Measurements from ENCODE around the gene KRTAP10-8.
A peak's percentile ranks its signal among the peaks of the same experiment; 100 is the strongest.
"Not testable (repeated sequence)": the region's sequence is repeated elsewhere in the genome, so short reads cannot be mapped to it uniquely, and the experiment has no call there.

Gene KRTAP10-8

DNA sequence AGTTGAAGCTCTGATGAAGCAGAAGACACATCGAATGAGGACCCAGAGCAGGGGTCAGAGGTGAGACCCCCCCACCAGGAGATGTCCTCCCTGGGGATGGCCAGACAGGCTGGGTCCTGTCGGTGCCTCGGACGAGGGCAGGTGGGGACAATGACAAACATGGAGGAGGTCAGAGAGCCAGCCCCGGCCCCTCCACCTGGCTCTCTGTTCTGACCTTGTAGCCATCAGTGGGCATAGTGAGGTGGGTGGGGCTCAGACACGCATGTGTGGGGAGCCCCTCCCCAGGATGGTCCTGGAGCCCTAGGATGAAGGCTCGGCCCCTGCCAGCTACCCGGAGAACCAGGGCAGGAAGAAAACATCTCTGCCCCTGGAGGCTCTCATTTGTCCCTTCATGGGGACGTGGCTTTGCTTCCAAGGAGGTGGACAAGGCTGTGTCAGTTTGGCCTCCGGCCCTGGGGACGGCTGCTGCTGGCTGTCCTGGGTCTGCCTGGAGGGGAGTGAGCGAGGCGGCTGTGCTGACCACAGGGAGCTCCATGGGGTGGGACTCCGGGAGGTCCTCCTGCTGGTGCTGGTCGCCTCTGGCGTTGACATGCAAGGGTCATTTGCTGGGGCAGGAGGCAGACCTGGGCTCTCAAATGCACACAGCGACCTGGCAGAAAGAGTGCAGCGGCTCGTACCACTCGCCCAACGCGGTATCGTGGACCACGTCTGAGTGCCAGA is 22.1 kb upstream of the KRTAP10-8 start:
- Mint-ChIP-seq H3K27me3 (peaks cover 17% of the 10 kb centered on the region), H3K36me3 (ENCODE audit: low read depth) (no peaks in the 10 kb centered on the region), H3K27ac (no peak overlapping the region), H3K4me3 (no peak overlapping the region), H3K9me3 (no peaks in the 10 kb centered on the region), H3K4me1 (ENCODE audit: low read depth) (no peaks in the 10 kb centered on the region)
- no peak for DNase-seq

DNA sequence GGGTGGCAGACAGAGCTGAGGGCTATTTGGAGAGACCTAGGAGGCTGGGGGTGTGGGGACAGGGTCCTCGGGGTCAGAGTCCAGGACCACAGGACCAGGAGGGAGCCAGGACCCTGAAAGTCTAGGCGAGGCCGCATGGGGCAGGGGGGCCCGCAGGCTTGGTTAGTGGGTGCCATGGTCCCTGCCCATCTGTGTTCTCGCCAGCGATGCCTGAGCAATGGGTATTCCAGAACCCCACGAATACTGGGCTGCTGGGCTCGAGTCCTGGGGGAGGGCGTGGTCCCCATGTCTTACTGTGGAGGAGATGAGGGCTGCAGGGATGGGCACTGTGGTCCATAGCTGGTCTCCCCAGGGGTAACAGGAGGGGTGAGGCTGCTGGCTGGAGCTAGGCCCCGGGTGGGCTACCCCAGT is 21.6 kb upstream of the KRTAP10-8 start:
- peaks cover 14% of the 10 kb centered on the region for H3K27me3 Mint-ChIP-seq
- no peak overlapping the region for H3K4me3 Mint-ChIP-seq
- H3K36me3 Mint-ChIP-seq (ENCODE audit: low read depth): no peaks in the 10 kb centered on the region
- H3K9me3 Mint-ChIP-seq: no peaks in the 10 kb centered on the region
- no peak for DNase-seq
- no peak overlapping the region for H3K27ac Mint-ChIP-seq
- no peaks in the 10 kb centered on the region for H3K4me1 Mint-ChIP-seq (ENCODE audit: low read depth)

DNA sequence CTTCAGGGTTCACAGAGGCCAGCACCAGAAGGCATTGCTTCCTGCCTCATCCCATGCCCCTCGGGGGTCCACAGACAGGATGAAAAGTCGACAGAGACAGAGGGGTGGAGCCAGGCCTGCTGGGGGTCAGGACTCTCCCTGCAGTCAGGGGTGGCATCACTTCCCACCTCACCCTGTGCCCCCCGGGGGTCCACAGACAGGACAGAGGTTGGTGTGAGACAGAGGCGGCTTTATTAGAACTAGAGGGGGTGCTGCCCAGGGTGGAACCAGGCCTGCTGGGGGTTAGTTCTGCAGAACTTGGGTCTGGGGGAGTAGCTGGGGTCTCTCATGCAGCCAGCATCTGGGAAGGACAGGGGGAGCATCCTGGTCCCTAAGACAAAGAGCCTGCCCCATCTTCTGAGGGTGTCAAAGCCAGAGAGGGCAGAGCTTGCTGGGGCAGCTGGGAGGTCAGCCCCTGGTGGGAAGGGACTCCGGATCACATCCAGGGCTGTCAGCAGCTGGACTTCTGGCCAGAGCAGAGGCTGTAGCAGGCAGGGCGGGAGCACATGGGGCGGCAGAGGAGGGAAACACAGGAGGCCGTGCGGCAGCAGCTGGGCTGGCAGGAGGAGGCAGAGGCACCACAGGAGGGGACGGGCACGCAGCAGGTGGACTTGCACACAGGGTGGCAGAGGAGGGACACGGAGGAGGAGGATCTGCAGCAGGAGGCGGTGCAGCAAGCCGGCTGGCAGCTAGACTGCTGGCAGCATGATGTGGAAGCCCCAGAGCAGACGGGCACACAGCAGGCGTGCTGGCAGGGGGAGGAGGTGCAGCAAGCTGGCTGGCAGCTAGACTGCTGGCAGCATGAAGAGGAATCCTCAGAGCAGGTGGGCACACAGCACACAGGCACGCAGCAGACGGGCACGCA is 20.7 kb upstream of the KRTAP10-8 start:
- H3K36me3 Mint-ChIP-seq (ENCODE audit: low read depth); H3K27ac Mint-ChIP-seq; H3K9me3 Mint-ChIP-seq; H3K4me3 Mint-ChIP-seq; DNase-seq; H3K4me1 Mint-ChIP-seq (ENCODE audit: low read depth): not testable (repeated sequence)
- H3K27me3 Mint-ChIP-seq: peaks cover 10% of the 10 kb centered on the region

DNA sequence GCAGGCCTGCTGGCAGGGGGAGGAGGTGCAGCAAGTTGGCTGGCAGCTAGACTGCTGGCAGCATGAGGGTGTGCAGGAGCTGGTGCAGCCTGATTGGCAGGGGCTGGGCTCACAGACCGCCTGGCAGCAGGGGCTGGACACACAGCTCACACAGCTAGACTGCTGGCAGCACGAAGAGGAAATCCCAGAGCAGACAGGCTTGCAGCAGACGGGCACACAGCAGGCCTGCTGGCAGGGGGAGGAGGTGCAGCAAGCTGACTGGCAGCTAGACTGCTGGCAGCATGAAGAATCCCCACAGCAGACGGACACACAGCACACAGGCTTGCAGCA is 20.1 kb upstream of the KRTAP10-8 start:
- DNase-seq: peak; percentile 23
- not testable (repeated sequence) for H3K4me3 Mint-ChIP-seq; H3K27me3 Mint-ChIP-seq; H3K4me1 Mint-ChIP-seq (ENCODE audit: low read depth); H3K9me3 Mint-ChIP-seq; H3K27ac Mint-ChIP-seq; H3K36me3 Mint-ChIP-seq (ENCODE audit: low read depth)

DNA sequence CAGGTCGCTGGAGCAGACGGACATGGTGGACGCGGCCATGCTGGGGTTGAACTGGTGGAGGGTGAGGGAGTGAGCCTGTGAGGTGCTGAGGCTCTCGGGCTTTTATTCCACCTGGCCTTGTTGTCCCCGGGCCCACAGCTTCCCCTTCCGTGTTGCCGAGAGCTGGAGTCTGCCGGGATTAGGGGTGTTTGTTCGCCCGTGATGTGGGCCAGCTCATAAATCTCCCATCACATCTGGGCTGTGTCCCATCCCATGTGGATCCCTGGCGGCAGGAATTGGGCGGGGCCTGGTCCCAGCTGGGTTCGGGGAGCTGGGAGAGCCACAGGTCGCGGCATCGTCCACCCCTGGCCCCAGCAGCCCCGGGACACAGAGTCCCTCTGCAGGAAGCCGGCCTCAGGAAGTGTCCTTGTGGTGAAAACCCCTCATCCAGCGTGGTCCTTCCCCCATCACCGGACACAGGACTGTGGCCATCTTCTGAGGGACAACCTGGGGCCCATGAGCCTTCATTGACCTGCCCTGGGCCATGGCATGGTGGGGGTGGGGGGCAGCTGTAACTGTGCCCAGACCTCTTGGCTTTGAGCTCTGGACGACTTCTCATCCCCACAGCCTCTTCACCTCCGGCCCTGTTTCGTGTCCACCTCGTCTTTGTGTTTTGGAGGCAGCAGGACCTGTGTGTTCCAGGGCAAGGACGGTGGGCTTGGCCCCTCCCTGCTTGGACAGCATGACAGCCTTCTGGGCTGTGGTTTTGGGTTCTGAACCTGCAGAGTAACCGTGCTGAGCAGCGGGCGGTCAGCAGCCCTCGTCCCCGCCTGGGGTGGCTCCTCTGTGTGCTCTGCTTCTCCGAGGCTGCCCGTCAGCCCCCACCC is 19.2 kb upstream of the KRTAP10-8 start, which contains the start of gene KRTAP10-6:
Gene KRTAP10-6, minus strand, starts transcription at position 60 of the 866 bp plus-strand sequence. Its CDS starts 21 bp downstream, at position 39.
- no peak within 1 kb of the TSS for H3K27ac Mint-ChIP-seq
- H3K36me3 Mint-ChIP-seq (ENCODE audit: low read depth): no peaks in the 10 kb centered on the region
- H3K9me3 Mint-ChIP-seq: no peaks in the 10 kb centered on the region
- peaks cover 4% of the 10 kb centered on the region for H3K27me3 Mint-ChIP-seq
- H3K4me3 Mint-ChIP-seq: no peak within 1 kb of the TSS
- peak; percentile 14 for DNase-seq
- H3K4me1 Mint-ChIP-seq (ENCODE audit: low read depth): no peaks in the 10 kb centered on the region

DNA sequence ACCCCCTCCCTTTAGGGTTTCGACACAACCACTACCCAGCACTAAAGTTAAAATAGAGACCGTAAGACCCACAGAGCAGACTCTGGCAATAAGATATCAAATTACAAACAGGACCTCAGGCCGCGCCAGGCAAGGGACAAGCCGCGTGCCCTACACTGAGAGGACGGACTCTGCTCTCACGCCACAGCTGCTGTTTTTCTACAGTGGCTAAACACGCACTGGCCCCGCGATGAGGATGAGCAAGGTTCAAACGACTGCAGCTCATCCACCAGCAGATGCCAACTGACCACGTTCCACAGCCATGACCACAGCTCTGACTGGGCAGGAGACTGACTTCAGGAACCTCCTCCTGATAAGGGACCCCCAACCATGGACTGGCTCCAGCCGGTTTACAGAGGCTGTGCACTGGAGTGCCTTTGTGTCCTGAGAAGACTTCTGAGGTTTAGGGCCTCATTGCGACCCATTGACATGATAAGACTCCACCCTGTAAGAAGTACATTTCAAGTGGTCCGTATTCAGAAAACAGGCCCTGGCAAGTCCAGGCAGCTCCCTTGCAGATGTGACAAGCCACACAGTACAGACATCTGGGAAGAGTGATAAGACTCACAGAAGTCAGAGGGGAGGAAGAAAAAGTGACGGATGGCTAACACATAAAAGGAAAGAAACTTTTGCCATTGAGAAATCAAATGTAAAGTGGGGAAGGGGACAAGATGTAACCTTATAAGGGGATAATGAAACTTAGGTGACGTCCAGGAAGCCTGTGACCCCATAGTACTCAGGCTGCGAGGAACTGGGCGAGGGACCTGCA is 18.1 kb upstream of the KRTAP10-8 start:
- H3K27me3 Mint-ChIP-seq: peaks cover 4% of the 10 kb centered on the region
- H3K27ac Mint-ChIP-seq: no peak overlapping the region
- H3K4me3 Mint-ChIP-seq: no peak overlapping the region
- DNase-seq: no peak
- no peaks in the 10 kb centered on the region for H3K9me3 Mint-ChIP-seq
- no peaks in the 10 kb centered on the region for H3K36me3 Mint-ChIP-seq (ENCODE audit: low read depth)
- no peaks in the 10 kb centered on the region for H3K4me1 Mint-ChIP-seq (ENCODE audit: low read depth)

- no peak overlapping the region for H3K4me3 Mint-ChIP-seq
- no peaks in the 10 kb centered on the region for H3K4me1 Mint-ChIP-seq (ENCODE audit: low read depth)
- DNase-seq: no peak
- no peaks in the 10 kb centered on the region for H3K36me3 Mint-ChIP-seq (ENCODE audit: low read depth)
- no peaks in the 10 kb centered on the region for H3K9me3 Mint-ChIP-seq
- no peak overlapping the region for H3K27ac Mint-ChIP-seq
- peaks cover under 1% of the 10 kb centered on the region for H3K27me3 Mint-ChIP-seq
Measured at GRCh38 chr21:44594406-44594916, 17.4 kb upstream of the KRTAP10-8 start.

DNA sequence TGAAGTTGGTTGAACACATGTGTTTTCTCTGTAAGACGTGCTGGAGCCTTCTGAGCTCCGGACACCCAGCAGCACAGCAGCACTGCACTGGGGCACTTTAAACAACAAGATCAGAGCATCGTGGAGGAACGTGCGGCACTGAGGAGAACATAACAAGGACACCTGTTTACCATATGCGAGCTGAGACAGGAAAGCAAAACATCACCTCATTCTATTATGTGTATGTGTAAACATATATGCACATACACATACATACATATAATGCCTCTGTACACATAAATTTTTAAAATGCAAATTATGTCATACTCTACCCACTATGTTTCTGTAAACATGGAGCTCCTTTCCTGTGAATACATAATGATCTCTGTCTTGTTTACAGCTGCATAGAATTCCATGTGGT is 16.4 kb upstream of the KRTAP10-8 start:
- Mint-ChIP-seq H3K36me3 (ENCODE audit: low read depth) (no peaks in the 10 kb centered on the region), H3K27ac (no peak overlapping the region), H3K4me3 (no peak overlapping the region), H3K27me3 (no peaks in the 10 kb centered on the region), H3K9me3 (no peaks in the 10 kb centered on the region), H3K4me1 (ENCODE audit: low read depth) (no peaks in the 10 kb centered on the region)
- no peak for DNase-seq

DNA sequence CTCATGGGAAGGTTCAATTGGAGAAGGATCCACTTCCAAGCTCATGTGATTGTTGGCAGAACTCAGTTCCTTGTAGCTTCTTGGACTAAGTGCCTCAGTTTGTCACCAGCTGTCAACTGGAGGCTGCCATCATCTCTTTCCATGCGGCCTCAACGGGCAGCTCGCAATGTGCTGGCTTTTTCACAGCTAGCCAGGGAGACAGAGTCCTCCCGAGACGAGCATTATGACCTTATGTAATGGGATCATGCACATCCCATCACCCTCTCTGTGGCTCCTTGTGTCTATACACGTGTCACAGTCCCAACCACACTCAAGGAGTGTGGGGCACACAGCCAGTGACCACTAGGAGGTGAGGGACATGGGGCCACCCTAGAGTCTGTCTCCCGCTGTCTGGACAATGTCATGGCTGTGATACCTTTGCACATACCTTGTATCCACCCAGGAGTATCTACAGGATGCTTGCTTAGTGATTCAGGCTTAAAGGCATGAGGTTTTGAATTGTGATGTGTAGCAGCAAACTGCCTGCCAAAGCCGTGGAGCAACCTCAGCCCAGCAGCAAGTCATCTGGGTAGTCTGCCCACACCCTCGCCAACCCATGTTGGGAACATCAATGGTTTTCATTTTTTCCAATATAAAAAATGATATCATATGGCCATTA is 15.7 kb upstream of the KRTAP10-8 start:
- Mint-ChIP-seq H3K36me3 (ENCODE audit: low read depth) (no peaks in the 10 kb centered on the region), H3K27ac (no peak overlapping the region), H3K4me1 (ENCODE audit: low read depth) (no peaks in the 10 kb centered on the region), H3K27me3 (no peaks in the 10 kb centered on the region), H3K4me3 (no peak overlapping the region), H3K9me3 (no peaks in the 10 kb centered on the region)
- peak; percentile 21 for DNase-seq

DNA sequence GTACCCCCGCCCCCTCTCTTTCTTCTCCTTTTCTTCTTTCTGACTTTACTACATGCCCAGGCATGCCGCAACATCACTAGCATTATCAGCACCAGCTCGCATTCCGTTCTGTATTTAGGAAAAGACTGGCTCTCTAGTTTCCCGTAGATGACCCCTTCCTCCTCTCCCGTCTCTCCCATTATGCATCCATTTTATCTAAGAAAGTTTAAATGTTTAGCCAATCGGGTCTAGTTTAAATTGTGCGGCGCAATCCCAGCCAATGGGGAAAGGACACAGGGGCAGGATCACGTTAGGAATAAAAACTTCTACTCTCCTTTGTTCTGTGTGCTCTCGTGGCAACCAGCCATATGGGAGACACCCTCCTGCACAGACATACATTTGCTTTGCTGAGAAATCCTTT is 13.8 kb upstream of the KRTAP10-8 start:
- H3K27me3 Mint-ChIP-seq: peaks cover 5% of the 10 kb centered on the region
- no peak for DNase-seq
- H3K4me3 Mint-ChIP-seq: no peak overlapping the region
- H3K9me3 Mint-ChIP-seq: no peaks in the 10 kb centered on the region
- H3K36me3 Mint-ChIP-seq (ENCODE audit: low read depth): no peaks in the 10 kb centered on the region
- H3K27ac Mint-ChIP-seq: no peak overlapping the region
- H3K4me1 Mint-ChIP-seq (ENCODE audit: low read depth): no peaks in the 10 kb centered on the region

GRCh38 chr21:44599264-44600029 is 12.4 kb upstream of the KRTAP10-8 start:
- Mint-ChIP-seq H3K27me3 (peaks cover 5% of the 10 kb centered on the region), H3K4me3 (no peak overlapping the region), H3K36me3 (ENCODE audit: low read depth) (no peaks in the 10 kb centered on the region), H3K27ac (no peak overlapping the region), H3K9me3 (no peaks in the 10 kb centered on the region), H3K4me1 (ENCODE audit: low read depth) (no peaks in the 10 kb centered on the region)
- no peak for DNase-seq

GRCh38 chr21:44600118-44600978 is 11.5 kb upstream of the KRTAP10-8 start, which contains the start of gene KRTAP10-7:
Gene KRTAP10-7 (plus strand): TSS chr21:44600597. CDS start chr21:44600622, 25 bp downstream.
- not testable (repeated sequence) for H3K27me3 Mint-ChIP-seq; H3K9me3 Mint-ChIP-seq; H3K36me3 Mint-ChIP-seq (ENCODE audit: low read depth); H3K27ac Mint-ChIP-seq; H3K4me1 Mint-ChIP-seq (ENCODE audit: low read depth); H3K4me3 Mint-ChIP-seq; DNase-seq
